Measurements from ENCODE around the gene ANO1. TPM values are rescaled to one million over a fixed set of nuclear protein-coding genes. Genes with fewer than 3 reads are reported as not detected.
"Not testable (repeated sequence)": the region's sequence is repeated elsewhere in the genome, so short reads cannot be mapped to it uniquely, and the experiment has no call there.

ANO1 gene
- total RNA-seq, 4 donors from 2014 or later: 22.5 to 57.6 (median 41.4) TPM

DNA sequence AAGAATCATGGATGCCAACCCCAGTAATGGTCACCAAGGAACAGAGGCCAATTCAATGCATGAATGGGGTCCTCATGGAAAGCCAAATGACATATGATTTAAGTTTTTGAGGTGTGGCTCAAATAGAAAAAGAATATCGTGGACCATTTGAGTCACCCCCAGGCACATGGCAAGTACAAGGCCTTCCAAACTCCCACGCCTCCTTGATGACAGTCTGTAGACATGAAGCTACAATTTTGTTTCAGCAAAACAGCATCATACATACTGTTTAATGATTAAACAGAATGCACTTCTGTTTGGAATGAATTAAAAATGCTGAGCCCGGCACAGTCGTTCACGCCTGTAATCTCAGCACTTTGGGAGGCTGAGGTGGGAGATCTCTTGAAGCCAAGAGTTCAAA, 132.4 kb downstream of the ANO1 start:
- no peaks in the 10 kb centered on the region for H3K27me3 ChIP-seq
- ATAC-seq: no peak
- H3K36me3 ChIP-seq: peaks cover 0 to 42% of the 10 kb centered on the region in 2 donors
- no peak for TF ChIP-seq POLR2AphosphoS5 (IDR thresholded peaks at IDR 0.05)
- TF ChIP-seq EP300 (IDR thresholded peaks at IDR 0.05): no peak
- H3K9me3 ChIP-seq: no peaks in the 10 kb centered on the region
- H3K27ac ChIP-seq: no peak overlapping the region
- peaks cover 0 to 17% (median 3%) of the 10 kb centered on the region in 3 donors for H3K4me1 ChIP-seq
- H3K4me3 ChIP-seq: no peak overlapping the region
- WGBS, 2 donors (ENCODE audit: low coverage in 1 of 2): 60 to 100% methylated on average over 2 to 4 of the region's 5 CpGs

DNA sequence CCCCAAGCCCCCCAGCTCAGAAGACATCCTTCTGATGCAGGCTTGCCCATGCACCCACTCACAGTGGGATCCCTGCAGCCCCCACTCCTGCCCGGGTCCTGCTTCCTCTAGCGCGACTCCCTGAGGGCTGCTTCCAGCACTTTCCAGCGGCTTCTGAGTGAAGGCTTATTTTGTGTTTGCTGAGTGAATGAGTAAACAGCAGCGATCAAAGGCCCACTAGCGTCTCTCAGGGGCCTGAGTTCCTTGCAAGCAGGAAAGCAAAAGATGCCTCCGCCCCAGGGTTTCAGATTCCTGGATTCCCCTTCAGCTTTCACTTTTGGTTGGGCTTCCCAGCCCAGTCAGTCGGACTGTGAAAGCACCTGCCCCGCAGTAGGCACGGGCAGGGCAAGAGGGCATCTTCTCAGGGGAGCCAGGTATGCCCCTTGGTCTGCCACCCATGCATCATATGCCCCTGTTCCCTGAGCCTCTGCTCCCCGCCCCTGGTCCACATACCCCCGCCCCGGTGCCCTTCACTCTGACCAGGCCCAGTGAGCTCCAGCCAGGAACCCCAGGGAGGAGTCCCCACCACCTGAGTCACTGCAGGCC, 134.2 kb downstream of the ANO1 start:
- no peaks in the 10 kb centered on the region for H3K27me3 ChIP-seq
- H3K36me3 ChIP-seq: peaks cover 0 to 24% of the 10 kb centered on the region in 2 donors
- no peaks in the 10 kb centered on the region for H3K9me3 ChIP-seq
- ATAC-seq: no peak
- no peak overlapping the region for H3K27ac ChIP-seq
- H3K4me1 ChIP-seq: peaks cover 0 to 6% (median 0%) of the 10 kb centered on the region in 3 donors
- TF ChIP-seq, protein P1, sequence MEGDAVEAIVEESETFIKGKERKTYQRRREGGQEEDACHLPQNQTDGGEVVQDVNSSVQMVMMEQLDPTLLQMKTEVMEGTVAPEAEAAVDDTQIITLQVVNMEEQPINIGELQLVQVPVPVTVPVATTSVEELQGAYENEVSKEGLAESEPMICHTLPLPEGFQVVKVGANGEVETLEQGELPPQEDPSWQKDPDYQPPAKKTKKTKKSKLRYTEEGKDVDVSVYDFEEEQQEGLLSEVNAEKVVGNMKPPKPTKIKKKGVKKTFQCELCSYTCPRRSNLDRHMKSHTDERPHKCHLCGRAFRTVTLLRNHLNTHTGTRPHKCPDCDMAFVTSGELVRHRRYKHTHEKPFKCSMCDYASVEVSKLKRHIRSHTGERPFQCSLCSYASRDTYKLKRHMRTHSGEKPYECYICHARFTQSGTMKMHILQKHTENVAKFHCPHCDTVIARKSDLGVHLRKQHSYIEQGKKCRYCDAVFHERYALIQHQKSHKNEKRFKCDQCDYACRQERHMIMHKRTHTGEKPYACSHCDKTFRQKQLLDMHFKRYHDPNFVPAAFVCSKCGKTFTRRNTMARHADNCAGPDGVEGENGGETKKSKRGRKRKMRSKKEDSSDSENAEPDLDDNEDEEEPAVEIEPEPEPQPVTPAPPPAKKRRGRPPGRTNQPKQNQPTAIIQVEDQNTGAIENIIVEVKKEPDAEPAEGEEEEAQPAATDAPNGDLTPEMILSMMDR (IDR thresholded peaks at IDR 0.05): no peak
- TF ChIP-seq EP300 (IDR thresholded peaks at IDR 0.05): no peak
- no peak for TF ChIP-seq POLR2A (IDR thresholded peaks at IDR 0.05)
- 60 to 82% methylated on average over 1 to 2 of the region's 13 CpGs for WGBS, 2 donors (ENCODE audit: low coverage in 1 of 2)
- H3K4me3 ChIP-seq: peak overlapping the region in 1 of 2 donors; percentile 24

DNA sequence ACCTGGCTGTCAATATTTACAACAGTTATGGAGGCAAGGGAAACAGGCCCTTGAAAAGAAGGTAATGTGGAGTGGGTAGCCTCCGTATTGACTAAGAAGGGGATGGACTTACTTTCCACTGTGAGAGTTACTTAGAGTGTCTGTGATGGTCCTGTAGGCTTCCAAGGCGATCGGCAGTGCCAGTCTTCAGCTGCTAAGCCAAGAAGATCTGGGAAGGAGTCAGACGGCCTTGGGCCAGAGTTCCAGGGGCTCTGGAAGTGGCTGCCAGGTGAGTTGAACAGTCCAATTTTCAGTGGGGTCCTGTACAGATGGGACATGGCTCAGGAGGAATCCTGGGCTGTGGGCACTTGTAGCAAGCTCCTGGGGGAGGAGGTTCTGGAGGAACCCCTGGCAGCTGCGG, 139.3 kb downstream of the ANO1 start:
- not testable (repeated sequence) for H3K4me3 ChIP-seq, ATAC-seq, H3K27me3 ChIP-seq, H3K27ac ChIP-seq, H3K36me3 ChIP-seq, H3K9me3 ChIP-seq, H3K4me1 ChIP-seq
- 74 to 83% methylated on average over 4 of the region's 5 CpGs for WGBS, 2 donors (ENCODE audit: low coverage in 1 of 2)

DNA sequence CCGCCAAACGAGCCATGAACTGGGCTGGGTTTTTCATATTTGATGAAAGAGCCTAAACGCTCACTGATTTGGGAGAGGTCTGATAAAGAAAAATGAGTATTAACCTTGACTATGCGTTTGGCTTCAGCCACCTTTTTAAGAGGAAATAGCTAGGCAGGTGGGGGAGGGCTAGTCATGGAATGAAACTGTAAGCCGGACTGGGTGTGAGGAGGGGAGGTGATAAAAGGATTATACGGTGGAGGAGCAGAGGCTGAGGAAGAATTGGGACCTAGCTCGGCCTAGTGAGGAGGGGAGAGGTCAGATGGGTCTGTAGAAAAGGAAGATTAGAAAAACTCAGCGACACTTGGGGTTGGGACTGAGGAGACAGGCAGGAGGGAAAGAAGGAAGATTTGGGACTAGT, 140.0 kb downstream of the ANO1 start:
- not testable (repeated sequence) for H3K36me3 ChIP-seq, H3K27ac ChIP-seq, H3K9me3 ChIP-seq, H3K4me3 ChIP-seq, H3K4me1 ChIP-seq, ATAC-seq, H3K27me3 ChIP-seq
- WGBS, 2 donors (ENCODE audit: low coverage in 1 of 2): 38 to 43% methylated on average over 6 to 8 of the region's 8 CpGs

DNA sequence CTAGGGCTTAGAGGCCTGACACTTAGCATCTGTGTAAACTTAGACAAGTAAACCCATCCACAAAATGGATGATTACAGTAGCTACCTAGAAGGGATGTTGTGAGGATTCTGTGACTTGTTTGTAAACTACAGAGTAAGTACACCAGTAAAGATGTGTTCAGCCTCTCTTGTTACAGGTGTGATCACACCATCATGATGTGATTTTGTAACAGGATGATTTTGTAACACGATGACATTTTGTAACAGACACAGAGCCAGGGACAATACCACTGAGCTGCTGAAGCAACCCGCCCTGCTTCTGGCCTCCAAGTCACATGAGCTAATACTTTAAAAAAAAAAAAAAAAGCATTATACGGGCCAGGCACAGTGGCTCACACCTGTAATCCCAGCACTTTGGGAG, 142.0 kb downstream of the ANO1 start:
- Histone ChIP-seq H3K27ac (no peak overlapping the region), H3K4me1 (no peaks in the 10 kb centered on the region), H3K27me3 (no peaks in the 10 kb centered on the region), H3K9me3 (no peaks in the 10 kb centered on the region), H3K4me3 (no peak overlapping the region), H3K36me3 (no peaks in the 10 kb centered on the region)
- no peak for ATAC-seq
- WGBS, 2 donors (ENCODE audit: low coverage in 1 of 2): 77 to 100% methylated on average over 1 to 3 of the region's 3 CpGs
- TF ChIP-seq, protein P1 (IDR thresholded peaks at IDR 0.05): no peak
- no peak for TF ChIP-seq POLR2A (IDR thresholded peaks at IDR 0.05)
- no peak for TF ChIP-seq POLR2AphosphoS5 (IDR thresholded peaks at IDR 0.05)
- no peak for TF ChIP-seq EP300 (IDR thresholded peaks at IDR 0.05)

DNA sequence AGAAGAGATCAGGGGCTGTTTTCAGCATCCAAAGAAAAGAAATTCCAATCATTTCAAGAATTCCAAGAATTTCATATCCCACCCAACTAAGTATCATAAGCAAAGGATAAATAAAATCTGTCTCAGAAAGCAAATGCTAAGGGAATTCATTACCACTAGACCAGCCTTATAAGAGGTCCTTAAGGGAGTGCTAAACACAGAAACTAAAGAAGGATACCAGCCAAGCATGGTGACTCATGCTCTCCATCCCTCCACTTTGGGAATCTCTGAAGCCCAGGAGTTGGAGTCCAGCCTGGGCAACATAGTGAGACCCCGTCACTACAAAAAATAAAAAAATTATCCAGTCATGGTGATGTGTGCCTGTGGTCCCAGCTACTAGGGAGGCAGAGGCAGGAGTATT, 142.8 kb downstream of the ANO1 start:
- Histone ChIP-seq H3K4me3 (no peak overlapping the region), H3K9me3 (no peaks in the 10 kb centered on the region), H3K27me3 (no peaks in the 10 kb centered on the region), H3K4me1 (no peaks in the 10 kb centered on the region), H3K36me3 (no peaks in the 10 kb centered on the region), H3K27ac (no peak overlapping the region)
- 75 to 100% methylated on average over 1 of the region's 1 CpG for WGBS, 2 donors (ENCODE audit: low coverage in 1 of 2)
- no peak for ATAC-seq
- TF ChIP-seq EP300 (IDR thresholded peaks at IDR 0.05) (no peak), POLR2A (IDR thresholded peaks at IDR 0.05) (no peak), POLR2AphosphoS5 (IDR thresholded peaks at IDR 0.05) (no peak)
- TF ChIP-seq, protein P1 (IDR thresholded peaks at IDR 0.05): no peak
